Endodermal cell (in vitro differentiated cells): ENCODE results near the gene CACNA1E. TPM values are rescaled to one million over a fixed set of nuclear protein-coding genes. Genes with fewer than 3 reads are reported as not detected.

Experiments used
- DNase-seq: peaks from one replicate; pipeline ENCODE4 v3.0.0-alpha.2; 2017
- H3K27ac ChIP-seq: 2 replicates; pipeline ENCODE4 v1.5.1; 2013; ENCODE audit warnings: mild to moderate bottlenecking, low read depth, low read length, moderate library complexity
- H3K27me3 ChIP-seq: 2 replicates; pipeline ENCODE4 v1.6.1; 2013; ENCODE audit warnings: mild to moderate bottlenecking, low read length, moderate library complexity; ENCODE audit not compliant: insufficient read depth, control insufficient read depth, poor library complexity, severe bottlenecking
- H3K36me3 ChIP-seq: 2 replicates; pipeline ENCODE4 v1.7.0; 2013; ENCODE audit warnings: mild to moderate bottlenecking, low read length, moderate library complexity; ENCODE audit not compliant: control insufficient read depth, insufficient read depth
- H3K4me1 ChIP-seq: one replicate; pipeline ENCODE4 v1.7.0; 2013; ENCODE audit warnings: low read length; ENCODE audit not compliant: control insufficient read depth, insufficient read depth
- H3K4me3 ChIP-seq: 2 replicates; pipeline ENCODE4 v1.5.1; 2013; ENCODE audit warnings: mild to moderate bottlenecking, low read length, moderate library complexity
- H3K9ac ChIP-seq: 2 replicates; pipeline ENCODE4 v1.6.1; 2013; ENCODE audit warnings: mild to moderate bottlenecking, low read length, moderate library complexity; ENCODE audit not compliant: poor library complexity, severe bottlenecking; ENCODE audit errors: extremely low read depth
- H3K9me3 ChIP-seq: 2 replicates; pipeline ENCODE4 v1.6.1; 2013; ENCODE audit warnings: mild to moderate bottlenecking, low read length, moderate library complexity; ENCODE audit not compliant: control insufficient read depth
- H3K27ac Mint-ChIP-seq: 2 replicates; pipeline ENCODE4 v1.8.0; 2020; ENCODE audit warnings: mixed read lengths
- H3K27me3 Mint-ChIP-seq: 2 replicates; pipeline ENCODE4 v1.8.0; 2021; ENCODE audit warnings: mild to moderate bottlenecking, mixed read lengths; ENCODE audit not compliant: insufficient read depth
- H3K36me3 Mint-ChIP-seq: 2 replicates; pipeline ENCODE4 v1.8.0; 2020; ENCODE audit warnings: low read depth, mixed read lengths
- H3K4me1 Mint-ChIP-seq: 2 replicates; pipeline ENCODE4 v1.8.0; 2020; ENCODE audit warnings: mixed read lengths
- H3K4me3 Mint-ChIP-seq: 2 replicates; pipeline ENCODE4 v1.8.0; 2020; ENCODE audit warnings: mild to moderate bottlenecking, moderate library complexity, mixed read lengths
- H3K9me3 Mint-ChIP-seq: 2 replicates; pipeline ENCODE4 v1.8.0; 2020; ENCODE audit warnings: mild to moderate bottlenecking, mixed read lengths
- CTCF ChIP-seq: fragments of 200-600 bp; sonication (generic); conservative IDR thresholded peaks from 2 replicates; pipeline ENCODE4 v1.5.0; 2021; ENCODE audit warnings: antibody characterized with exemption, mild to moderate bottlenecking
- WGBS, 2 experiments: methylation state at CpG; one replicate each; pipeline versions ENCODE4 v1.1.5 to v1.1.7; 2013; ENCODE audit warnings: missing lambda C conversion rate in 2 of 2, mixed read lengths in 1 of 2; ENCODE audit not compliant: insufficient coverage in 1 of 2, insufficient read length in 1 of 2; 5-methylcytosine and 5-hydroxymethylcytosine counted together
- total RNA-seq, 2 donors: library from RNA; stranded (reverse); fragmentation: NEBNext Ultra II Directional in 1 of 2; extraction: Animal tissue kit (Norgen Biotek cat#: 25700) in 1 of 2; gene quantifications; 2 replicates in 1 of 2; 3 replicates in 1 of 2; pipeline ENCODE4 v1.2.1, GENCODE V29; 2021

The CACNA1E gene
- total RNA-seq, 2 donors from 2014 or later = 4.7 to 5.8 TPM

GRCh38 chr1:181568736-181569135 lies 85.4 kb downstream of the CACNA1E start:
- no peak overlapping the region for H3K27ac Mint-ChIP-seq
- DNase-seq = peak; percentile 22
- H3K4me1 Mint-ChIP-seq = no peaks in the 10 kb centered on the region
- Histone ChIP-seq H3K4me1 (no peaks in the 10 kb centered on the region), H3K27me3 (no peaks in the 10 kb centered on the region), H3K4me3 (no peak overlapping the region), H3K27ac (no peak overlapping the region), H3K9ac (no peak overlapping the region), H3K36me3 (peaks cover 7% of the 10 kb centered on the region), H3K9me3 (peaks cover 6% of the 10 kb centered on the region)
- WGBS, 2 experiments = 92 to 96% methylated on average over 4 of the region's 4 CpGs
- no peak for TF ChIP-seq CTCF
- H3K27me3 Mint-ChIP-seq = peaks cover 12% of the 10 kb centered on the region
- H3K4me3 Mint-ChIP-seq = no peak overlapping the region
- H3K36me3 Mint-ChIP-seq = no peaks in the 10 kb centered on the region
- H3K9me3 Mint-ChIP-seq = peaks cover 6% of the 10 kb centered on the region

GRCh38 chr1:181577475-181577874 lies 94.2 kb downstream of the CACNA1E start:
- H3K4me1 Mint-ChIP-seq = no peaks in the 10 kb centered on the region
- no peak overlapping the region for H3K4me3 ChIP-seq
- WGBS, 2 experiments = 92 to 93% methylated on average over 6 to 8 of the region's 8 CpGs
- no peak overlapping the region for H3K9ac ChIP-seq
- H3K27ac ChIP-seq = no peak overlapping the region
- H3K9me3 ChIP-seq = no peaks in the 10 kb centered on the region
- no peaks in the 10 kb centered on the region for H3K9me3 Mint-ChIP-seq
- peaks cover 32% of the 10 kb centered on the region for H3K27me3 ChIP-seq
- H3K36me3 Mint-ChIP-seq = no peaks in the 10 kb centered on the region
- no peak overlapping the region for H3K4me3 Mint-ChIP-seq
- TF ChIP-seq CTCF = no peak
- H3K4me1 ChIP-seq = no peaks in the 10 kb centered on the region
- no peaks in the 10 kb centered on the region for H3K36me3 ChIP-seq
- peak; percentile 9 for DNase-seq
- H3K27me3 Mint-ChIP-seq = peaks cover 17% of the 10 kb centered on the region
- no peak overlapping the region for H3K27ac Mint-ChIP-seq

GRCh38 chr1:181583598-181583997 lies 100.3 kb downstream of the CACNA1E start:
- Mint-ChIP-seq H3K27ac (no peak overlapping the region), H3K4me1 (peaks cover 5% of the 10 kb centered on the region), H3K4me3 (no peak overlapping the region), H3K27me3 (peaks cover 12% of the 10 kb centered on the region), H3K36me3 (no peaks in the 10 kb centered on the region), H3K9me3 (no peaks in the 10 kb centered on the region)
- DNase-seq = peak; percentile 85
- TF ChIP-seq CTCF = peak; percentile 88
- H3K4me1 ChIP-seq = no peaks in the 10 kb centered on the region
- no peaks in the 10 kb centered on the region for H3K9me3 ChIP-seq
- H3K9ac ChIP-seq = no peak overlapping the region
- no peak overlapping the region for H3K4me3 ChIP-seq
- H3K36me3 ChIP-seq = no peaks in the 10 kb centered on the region
- no peak overlapping the region for H3K27ac ChIP-seq
- WGBS, 2 experiments = 56 to 67% methylated on average over 3 of the region's 3 CpGs
- H3K27me3 ChIP-seq = peaks cover 57% of the 10 kb centered on the region
